Measurements from ENCODE around the gene ITPKC. TPM values are rescaled to one million over a fixed set of nuclear protein-coding genes. Genes with fewer than 3 reads are reported as not detected.

Gene ITPKC
- total and polyA plus RNA-seq, 2 experiments from 2014 or later, result 5.3 to 12.6 TPM

DNA sequence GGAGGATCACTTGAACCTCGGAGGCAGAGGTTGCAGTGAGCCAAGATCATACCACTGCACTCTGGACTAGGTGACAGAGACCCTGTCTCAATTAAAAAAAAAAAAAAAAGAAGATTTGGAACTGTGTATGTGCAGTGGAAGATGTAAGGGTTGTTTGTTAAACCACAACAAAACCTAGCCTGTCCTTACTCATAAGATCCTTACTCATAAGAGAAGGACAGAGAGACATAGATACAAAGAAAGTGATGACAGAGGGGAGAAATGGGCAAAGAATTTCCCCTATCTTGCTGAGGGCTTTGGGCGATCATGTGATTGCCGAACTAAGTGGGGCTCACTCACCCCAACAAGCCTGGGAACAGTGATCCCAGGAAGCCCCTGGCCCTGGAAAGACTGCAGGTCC is 7.9 kb downstream of the ITPKC start:
- H3K9me3 Mint-ChIP-seq, result no peaks in the 10 kb centered on the region
- DNase-seq (ENCODE audit: low spot score) (no peak), ATAC-seq (no peak)
- Histone ChIP-seq H3K4me3 (no peak overlapping the region), H4K20me1 (replicated peaks; ENCODE audit: insufficient read depth) (peaks cover 6% of the 10 kb centered on the region; the same call in 1 of the 2 replicates), H3K4me2 (no peak overlapping the region), H3K9me2 (ENCODE audit: insufficient read depth) (no peaks in the 10 kb centered on the region), H2AFZ (no peak overlapping the region), H3K27ac (ENCODE audit: low read depth) (no peak overlapping the region), H3K4me1 (ENCODE audit: insufficient read depth) (no peaks in the 10 kb centered on the region), H3K27me3 (ENCODE audit: insufficient read depth) (no peaks in the 10 kb centered on the region), H3F3A (replicated peaks; ENCODE audit: low read depth) (no peaks in the 10 kb centered on the region), H3K79me2 (replicated peaks; ENCODE audit: insufficient read depth) (peaks cover 11% of the 10 kb centered on the region), H3K36me3 (ENCODE audit: insufficient read depth) (0 out of 2 replicates have a peak, but pooled peaks cover 8% of the 10 kb centered on the region)
- peaks cover 2% of the 10 kb centered on the region for H3K27me3 Mint-ChIP-seq (ENCODE audit: insufficient read depth, low read depth, poor library complexity)
- H3K4me3 Mint-ChIP-seq, result no peak overlapping the region
- H3K4me1 Mint-ChIP-seq, result peaks cover 8% of the 10 kb centered on the region
- no peak overlapping the region for H3K27ac Mint-ChIP-seq
- TF ChIP-seq, protein P1, sequence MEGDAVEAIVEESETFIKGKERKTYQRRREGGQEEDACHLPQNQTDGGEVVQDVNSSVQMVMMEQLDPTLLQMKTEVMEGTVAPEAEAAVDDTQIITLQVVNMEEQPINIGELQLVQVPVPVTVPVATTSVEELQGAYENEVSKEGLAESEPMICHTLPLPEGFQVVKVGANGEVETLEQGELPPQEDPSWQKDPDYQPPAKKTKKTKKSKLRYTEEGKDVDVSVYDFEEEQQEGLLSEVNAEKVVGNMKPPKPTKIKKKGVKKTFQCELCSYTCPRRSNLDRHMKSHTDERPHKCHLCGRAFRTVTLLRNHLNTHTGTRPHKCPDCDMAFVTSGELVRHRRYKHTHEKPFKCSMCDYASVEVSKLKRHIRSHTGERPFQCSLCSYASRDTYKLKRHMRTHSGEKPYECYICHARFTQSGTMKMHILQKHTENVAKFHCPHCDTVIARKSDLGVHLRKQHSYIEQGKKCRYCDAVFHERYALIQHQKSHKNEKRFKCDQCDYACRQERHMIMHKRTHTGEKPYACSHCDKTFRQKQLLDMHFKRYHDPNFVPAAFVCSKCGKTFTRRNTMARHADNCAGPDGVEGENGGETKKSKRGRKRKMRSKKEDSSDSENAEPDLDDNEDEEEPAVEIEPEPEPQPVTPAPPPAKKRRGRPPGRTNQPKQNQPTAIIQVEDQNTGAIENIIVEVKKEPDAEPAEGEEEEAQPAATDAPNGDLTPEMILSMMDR (conservative IDR thresholded peaks at IDR 0.05; ENCODE audit: low read depth in 2 of 2), result no peak
- TF ChIP-seq STAT1 (IDR thresholded peaks at IDR 0.05; ENCODE audit: unreplicated experiment), result no peak
- TF ChIP-seq, protein P2, sequence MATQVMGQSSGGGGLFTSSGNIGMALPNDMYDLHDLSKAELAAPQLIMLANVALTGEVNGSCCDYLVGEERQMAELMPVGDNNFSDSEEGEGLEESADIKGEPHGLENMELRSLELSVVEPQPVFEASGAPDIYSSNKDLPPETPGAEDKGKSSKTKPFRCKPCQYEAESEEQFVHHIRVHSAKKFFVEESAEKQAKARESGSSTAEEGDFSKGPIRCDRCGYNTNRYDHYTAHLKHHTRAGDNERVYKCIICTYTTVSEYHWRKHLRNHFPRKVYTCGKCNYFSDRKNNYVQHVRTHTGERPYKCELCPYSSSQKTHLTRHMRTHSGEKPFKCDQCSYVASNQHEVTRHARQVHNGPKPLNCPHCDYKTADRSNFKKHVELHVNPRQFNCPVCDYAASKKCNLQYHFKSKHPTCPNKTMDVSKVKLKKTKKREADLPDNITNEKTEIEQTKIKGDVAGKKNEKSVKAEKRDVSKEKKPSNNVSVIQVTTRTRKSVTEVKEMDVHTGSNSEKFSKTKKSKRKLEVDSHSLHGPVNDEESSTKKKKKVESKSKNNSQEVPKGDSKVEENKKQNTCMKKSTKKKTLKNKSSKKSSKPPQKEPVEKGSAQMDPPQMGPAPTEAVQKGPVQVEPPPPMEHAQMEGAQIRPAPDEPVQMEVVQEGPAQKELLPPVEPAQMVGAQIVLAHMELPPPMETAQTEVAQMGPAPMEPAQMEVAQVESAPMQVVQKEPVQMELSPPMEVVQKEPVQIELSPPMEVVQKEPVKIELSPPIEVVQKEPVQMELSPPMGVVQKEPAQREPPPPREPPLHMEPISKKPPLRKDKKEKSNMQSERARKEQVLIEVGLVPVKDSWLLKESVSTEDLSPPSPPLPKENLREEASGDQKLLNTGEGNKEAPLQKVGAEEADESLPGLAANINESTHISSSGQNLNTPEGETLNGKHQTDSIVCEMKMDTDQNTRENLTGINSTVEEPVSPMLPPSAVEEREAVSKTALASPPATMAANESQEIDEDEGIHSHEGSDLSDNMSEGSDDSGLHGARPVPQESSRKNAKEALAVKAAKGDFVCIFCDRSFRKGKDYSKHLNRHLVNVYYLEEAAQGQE (IDR thresholded peaks at IDR 0.05; ENCODE audit: unreplicated experiment), result no peak
- no peak for TF ChIP-seq JUNB (IDR thresholded peaks at IDR 0.05; ENCODE audit: unreplicated experiment)
- no peak for TF ChIP-seq ZNF331 (CRISPR knock-in tag; IDR thresholded peaks at IDR 0.05; ENCODE audit: low read depth)
- no peak for TF ChIP-seq NANOG (IDR thresholded peaks at IDR 0.05; ENCODE audit: borderline replicate concordance)
- TF ChIP-seq ZNF114 (CRISPR knock-in tag; IDR thresholded peaks at IDR 0.05), result no peak
- TF ChIP-seq, protein P3, sequence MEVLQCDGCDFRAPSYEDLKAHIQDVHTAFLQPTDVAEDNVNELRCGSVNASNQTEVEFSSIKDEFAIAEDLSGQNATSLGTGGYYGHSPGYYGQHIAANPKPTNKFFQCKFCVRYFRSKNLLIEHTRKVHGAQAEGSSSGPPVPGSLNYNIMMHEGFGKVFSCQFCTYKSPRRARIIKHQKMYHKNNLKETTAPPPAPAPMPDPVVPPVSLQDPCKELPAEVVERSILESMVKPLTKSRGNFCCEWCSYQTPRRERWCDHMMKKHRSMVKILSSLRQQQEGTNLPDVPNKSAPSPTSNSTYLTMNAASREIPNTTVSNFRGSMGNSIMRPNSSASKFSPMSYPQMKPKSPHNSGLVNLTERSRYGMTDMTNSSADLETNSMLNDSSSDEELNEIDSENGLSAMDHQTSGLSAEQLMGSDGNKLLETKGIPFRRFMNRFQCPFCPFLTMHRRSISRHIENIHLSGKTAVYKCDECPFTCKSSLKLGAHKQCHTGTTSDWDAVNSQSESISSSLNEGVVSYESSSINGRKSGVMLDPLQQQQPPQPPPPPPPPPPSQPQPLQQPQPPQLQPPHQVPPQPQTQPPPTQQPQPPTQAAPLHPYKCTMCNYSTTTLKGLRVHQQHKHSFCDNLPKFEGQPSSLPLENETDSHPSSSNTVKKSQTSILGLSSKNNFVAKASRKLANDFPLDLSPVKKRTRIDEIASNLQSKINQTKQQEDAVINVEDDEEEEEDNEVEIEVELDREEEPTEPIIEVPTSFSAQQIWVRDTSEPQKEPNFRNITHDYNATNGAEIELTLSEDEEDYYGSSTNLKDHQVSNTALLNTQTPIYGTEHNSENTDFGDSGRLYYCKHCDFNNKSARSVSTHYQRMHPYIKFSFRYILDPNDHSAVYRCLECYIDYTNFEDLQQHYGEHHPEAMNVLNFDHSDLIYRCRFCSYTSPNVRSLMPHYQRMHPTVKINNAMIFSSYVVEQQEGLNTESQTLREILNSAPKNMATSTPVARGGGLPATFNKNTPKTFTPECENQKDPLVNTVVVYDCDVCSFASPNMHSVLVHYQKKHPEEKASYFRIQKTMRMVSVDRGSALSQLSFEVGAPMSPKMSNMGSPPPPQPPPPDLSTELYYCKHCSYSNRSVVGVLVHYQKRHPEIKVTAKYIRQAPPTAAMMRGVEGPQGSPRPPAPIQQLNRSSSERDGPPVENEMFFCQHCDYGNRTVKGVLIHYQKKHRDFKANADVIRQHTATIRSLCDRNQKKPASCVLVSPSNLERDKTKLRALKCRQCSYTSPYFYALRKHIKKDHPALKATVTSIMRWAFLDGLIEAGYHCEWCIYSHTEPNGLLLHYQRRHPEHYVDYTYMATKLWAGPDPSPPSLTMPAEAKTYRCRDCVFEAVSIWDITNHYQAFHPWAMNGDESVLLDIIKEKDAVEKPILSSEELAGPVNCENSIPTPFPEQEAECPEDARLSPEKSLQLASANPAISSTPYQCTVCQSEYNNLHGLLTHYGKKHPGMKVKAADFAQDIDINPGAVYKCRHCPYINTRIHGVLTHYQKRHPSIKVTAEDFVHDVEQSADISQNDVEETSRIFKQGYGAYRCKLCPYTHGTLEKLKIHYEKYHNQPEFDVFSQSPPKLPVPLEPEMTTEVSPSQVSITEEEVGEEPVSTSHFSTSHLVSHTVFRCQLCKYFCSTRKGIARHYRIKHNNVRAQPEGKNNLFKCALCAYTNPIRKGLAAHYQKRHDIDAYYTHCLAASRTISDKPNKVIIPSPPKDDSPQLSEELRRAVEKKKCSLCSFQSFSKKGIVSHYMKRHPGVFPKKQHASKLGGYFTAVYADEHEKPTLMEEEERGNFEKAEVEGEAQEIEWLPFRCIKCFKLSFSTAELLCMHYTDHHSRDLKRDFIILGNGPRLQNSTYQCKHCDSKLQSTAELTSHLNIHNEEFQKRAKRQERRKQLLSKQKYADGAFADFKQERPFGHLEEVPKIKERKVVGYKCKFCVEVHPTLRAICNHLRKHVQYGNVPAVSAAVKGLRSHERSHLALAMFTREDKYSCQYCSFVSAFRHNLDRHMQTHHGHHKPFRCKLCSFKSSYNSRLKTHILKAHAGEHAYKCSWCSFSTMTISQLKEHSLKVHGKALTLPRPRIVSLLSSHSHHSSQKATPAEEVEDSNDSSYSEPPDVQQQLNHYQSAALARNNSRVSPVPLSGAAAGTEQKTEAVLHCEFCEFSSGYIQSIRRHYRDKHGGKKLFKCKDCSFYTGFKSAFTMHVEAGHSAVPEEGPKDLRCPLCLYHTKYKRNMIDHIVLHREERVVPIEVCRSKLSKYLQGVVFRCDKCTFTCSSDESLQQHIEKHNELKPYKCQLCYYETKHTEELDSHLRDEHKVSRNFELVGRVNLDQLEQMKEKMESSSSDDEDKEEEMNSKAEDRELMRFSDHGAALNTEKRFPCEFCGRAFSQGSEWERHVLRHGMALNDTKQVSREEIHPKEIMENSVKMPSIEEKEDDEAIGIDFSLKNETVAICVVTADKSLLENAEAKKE (CRISPR knock-in tag; IDR thresholded peaks at IDR 0.05), result no peak
- no peak for TF ChIP-seq POLR2AphosphoS5 (IDR thresholded peaks at IDR 0.05; ENCODE audit: low read depth)
- TF ChIP-seq, protein P4, sequence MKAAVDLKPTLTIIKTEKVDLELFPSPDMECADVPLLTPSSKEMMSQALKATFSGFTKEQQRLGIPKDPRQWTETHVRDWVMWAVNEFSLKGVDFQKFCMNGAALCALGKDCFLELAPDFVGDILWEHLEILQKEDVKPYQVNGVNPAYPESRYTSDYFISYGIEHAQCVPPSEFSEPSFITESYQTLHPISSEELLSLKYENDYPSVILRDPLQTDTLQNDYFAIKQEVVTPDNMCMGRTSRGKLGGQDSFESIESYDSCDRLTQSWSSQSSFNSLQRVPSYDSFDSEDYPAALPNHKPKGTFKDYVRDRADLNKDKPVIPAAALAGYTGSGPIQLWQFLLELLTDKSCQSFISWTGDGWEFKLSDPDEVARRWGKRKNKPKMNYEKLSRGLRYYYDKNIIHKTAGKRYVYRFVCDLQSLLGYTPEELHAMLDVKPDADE (IDR thresholded peaks at IDR 0.05), result no peak
- TF ChIP-seq EZH2phosphoT487 (IDR thresholded peaks at IDR 0.05; ENCODE audit: unreplicated experiment), result no peak
- TF ChIP-seq CREB1 (CRISPR knock-in tag; IDR thresholded peaks at IDR 0.05; ENCODE audit: low read depth), result no peak
- no peak for TF ChIP-seq EZH2 (IDR thresholded peaks at IDR 0.05; ENCODE audit: low read depth, unreplicated experiment)
- peaks cover 39% of the 10 kb centered on the region for H3K36me3 Mint-ChIP-seq (ENCODE audit: low read depth)

Measured in GM23338 (cell line).